Left forelimb (tissue), 1 donor: Measurements from ENCODE around the gene CHIT1.
"Not testable (repeated sequence)": the region's sequence is repeated elsewhere in the genome, so short reads cannot be mapped to it uniquely, and the experiment has no call there.

ENCODE experiments used
- DNase-seq: peaks from one replicate; pipeline ENCODE4 v3.0.0-alpha.2; 2018; ENCODE audit warnings: low spot score

The CHIT1 gene

DNA sequence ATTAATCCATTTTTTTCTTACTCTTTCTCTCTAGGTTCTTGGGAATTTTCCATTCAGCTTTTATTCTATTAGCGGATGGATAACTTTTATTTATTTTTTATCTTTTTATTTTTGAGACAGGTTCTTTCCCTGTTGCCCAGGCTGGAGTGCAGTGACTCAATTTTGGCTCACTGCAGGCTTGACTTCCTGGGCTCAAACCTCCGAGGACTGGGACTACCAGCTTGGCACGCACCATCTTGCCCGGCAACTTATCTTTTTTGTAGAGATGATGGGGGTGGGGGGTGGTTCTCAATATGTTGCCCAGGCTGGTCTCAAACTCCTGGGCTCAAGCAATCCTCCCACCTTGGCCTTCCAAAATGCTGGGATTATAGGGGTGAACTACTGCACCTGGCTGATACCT, 36.1 kb upstream of the CHIT1 start:
- DNase-seq: no peak

DNA sequence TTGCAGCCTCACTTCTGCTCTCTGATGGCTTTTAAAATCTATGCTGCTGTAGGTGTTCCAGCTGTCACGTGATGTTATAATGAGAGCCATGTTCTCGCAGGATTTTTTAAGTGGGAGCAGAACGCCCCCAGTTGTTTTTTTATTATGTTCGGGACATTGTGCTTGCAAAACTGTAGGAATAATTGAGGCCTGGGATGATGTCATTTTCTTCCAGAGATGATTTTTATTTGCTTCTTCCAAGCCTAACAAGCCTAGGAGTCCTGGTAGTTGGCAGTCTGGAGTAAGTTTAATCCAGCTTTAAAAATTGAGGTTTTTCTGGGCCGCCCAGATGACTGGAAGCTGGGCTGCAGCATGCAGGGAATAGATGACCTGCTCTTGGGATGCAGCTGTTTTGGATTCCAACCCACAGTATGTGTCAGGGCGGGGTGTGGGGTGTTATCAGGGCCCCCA, 34.6 kb upstream of the CHIT1 start:
- DNase-seq: no peak

DNA sequence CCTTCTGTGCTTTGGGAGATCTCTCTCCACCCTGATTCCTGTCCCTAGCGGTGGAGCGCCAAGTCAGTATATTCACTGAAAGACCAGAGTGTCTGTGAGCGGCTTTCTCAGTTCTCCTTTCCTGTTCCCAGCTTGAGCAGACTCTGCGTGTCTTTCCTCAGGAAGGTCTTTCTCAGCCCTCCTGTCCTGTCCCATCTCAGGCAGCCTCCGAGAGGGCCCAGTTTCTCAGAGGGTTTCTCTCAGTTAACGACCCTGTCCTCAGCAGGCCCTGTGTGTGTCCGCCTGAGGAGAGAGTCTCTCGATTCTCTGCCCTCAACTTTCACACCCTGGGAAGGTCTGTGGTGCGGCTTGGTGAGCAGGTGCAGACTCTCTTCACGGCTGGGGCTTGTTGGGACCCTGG, 34.0 kb upstream of the CHIT1 start:
- no peak for DNase-seq

DNA sequence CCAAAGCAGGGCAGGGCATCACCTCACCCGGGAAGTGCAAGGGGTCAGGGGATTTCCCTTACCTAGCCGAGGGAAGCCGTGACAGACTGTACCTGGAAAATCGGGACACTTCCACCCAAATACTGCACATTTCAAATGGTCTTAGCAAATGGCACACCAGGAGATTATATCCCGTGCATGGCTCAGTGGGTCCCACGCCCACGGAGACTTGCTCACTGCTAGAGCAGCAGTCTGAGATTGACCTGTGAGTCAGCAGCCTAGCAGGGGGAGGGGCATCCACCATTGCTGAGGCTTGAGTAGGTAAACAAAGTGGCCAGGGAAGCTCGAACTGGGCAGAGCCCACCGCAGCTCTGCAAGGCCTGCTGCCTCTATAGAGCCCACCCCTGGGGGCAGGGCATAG, 27.2 kb upstream of the CHIT1 start:
- not testable (repeated sequence) for DNase-seq

DNA sequence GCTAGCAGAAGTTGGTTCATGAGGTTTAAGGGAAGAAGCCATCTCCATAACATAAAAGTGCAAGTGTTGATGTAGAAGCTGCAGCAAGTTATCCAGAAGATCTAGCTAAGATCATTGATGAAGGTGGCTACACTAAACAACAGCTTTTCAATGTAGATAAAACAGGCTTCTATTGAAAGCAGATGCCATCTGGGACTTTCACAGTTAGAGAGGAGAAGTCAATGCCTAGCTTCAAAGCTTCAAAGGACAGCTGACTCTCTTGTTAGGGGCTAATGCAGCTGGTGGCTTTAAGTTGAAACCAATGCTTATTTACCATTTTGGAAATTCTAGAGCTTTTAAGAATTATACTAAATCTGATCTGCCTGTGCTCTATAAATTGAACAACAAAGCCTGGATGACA, 25.3 kb upstream of the CHIT1 start:
- DNase-seq: not testable (repeated sequence)

DNA sequence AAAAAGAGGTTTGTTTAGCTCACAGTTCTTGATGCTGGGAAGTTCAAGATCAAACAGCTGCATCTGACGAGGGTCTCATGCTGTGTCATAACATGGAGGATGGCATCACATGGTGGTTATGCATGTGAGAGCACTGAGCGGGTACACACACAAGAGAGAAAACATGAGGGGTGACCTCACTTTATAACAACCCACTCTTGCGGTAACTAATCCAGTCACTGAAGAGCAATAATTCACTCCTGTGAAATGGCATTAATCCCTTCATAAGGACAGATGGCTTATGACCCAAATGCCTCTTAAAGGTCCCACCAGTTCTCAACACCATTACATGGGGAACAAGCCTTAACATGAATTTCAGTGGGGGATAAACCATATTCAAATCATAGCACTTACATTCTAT, 23.2 kb upstream of the CHIT1 start:
- no peak for DNase-seq

DNA sequence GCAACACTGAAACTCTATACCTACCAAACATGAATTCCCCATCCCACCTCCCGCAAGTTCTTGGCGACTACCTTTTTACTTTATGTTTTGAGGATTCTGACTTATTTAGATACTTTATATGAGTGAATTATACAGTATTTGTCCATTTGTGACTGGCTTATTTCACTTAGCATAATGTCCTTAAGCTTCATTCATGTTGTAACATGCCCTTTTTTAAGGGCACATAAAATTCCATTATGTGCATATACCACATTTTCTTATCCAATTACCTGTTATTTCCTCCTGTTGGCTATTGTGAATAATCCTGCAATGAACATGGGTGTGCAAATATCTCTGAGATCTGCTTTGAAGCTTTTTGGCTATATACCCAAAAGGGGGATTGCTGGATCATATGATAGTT, 22.0 kb upstream of the CHIT1 start:
- DNase-seq: no peak

DNA sequence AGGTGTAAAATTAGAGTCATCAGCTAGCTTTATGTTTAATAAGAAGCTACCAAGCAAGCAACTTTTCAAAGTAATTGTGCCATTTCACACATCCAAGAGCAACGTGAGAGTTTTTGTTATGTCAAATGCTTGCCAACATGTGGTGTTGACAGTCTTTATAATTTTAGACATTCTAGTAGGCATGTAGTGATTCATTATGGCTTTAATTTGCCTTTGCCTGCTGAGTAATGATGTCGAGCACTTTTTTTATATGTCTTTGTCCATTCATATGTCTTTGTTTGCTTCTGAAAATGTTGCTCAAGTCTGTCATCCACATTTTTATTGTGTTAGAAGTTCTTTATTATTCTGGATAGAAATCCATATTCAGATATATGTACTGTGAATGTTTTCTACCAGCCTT, 21.4 kb upstream of the CHIT1 start:
- no peak for DNase-seq

DNA sequence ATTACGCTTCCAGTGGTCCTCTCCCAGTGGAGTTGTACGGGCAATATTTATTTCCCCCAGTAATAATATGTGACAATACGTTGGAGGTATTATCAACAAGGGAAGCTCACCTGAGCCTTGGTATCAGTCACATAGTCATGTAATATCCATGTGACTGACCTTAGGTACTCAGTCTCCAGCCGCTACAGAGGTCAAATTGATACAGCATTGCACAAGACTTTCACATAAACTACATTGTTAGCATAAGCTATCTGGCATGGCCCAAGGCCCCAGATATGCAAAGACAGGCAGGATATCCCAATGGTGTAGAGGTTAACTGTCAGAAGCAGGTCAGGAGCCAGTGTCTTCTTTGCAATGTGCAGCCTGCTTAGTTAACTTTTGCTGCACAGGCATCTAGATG, 15.3 kb upstream of the CHIT1 start:
- DNase-seq: no peak

DNA sequence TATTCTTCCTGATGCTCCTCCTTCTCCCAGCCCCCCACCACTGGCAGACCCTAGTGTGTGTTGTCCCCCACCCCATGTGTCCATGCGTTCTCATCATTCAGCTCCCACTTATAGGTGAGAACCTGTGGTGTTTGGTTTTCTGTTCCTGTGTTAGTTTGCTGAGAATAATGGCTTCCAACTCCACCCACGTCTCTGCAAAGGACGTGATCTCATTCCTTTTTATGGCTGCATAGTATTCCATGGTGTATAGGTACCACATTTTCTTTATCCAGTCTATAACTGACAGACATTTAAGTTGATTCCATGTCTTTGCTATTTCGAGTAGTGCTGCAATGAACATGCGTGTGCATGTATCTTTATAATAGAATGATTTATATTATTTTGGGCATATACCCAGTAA, 12.2 kb upstream of the CHIT1 start:
- not testable (repeated sequence) for DNase-seq

DNA sequence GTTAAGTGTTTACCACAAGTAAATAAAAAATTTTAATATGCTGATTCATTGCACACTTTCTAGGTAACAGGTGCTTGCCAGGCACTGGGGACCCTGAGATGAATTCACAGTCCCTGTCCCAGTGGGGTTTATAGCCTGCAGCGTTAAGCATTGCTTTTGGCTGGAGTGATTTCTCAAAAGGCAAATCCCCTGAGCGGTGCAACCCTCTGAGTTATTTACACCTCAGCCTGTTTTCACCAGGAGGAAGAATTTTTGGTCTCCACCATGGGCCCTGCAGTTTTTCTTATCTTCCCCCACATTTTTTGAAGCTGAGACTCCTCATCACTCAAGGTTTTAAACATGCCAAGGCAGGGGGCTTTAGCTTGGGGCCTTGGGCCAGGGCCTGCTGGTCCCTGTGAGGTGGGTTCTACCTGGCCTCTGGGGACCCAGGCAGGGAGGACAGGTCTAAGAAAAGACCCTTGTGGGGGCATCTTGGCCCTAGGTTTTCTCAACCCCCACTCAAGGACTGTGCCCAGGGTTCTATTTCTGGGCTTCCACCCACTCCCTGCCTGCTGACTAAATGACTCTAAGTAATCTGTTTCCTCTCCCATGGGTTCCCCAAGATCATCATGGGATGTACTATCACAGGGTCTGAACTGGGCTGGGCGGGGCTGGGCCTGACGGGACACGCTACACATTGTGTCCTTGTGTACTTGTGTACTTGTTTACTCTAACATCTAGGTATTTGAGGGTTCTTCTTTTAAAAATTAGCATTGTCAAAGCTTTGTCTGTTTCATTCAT, 10.2 kb upstream of the CHIT1 start:
- DNase-seq: no peak

DNA sequence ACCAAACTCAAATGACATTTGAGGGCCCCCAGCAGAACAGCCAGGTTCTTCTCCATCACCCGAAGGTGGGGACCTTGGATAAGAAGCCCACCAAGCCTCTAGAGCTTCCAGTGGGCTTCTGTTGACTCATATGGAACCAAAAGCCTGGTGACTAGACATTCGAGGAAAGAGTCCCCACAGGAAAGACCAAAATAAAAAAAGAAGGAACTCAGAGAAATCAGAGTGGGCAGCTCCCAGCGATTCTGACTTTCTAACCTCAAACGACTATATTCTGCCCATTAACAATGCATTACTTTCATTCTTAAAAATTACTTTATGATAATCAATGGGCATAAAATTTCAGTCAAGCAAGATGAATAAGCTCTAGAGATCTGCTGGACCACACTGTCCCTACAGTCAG, 9.6 kb upstream of the CHIT1 start:
- no peak for DNase-seq

DNA sequence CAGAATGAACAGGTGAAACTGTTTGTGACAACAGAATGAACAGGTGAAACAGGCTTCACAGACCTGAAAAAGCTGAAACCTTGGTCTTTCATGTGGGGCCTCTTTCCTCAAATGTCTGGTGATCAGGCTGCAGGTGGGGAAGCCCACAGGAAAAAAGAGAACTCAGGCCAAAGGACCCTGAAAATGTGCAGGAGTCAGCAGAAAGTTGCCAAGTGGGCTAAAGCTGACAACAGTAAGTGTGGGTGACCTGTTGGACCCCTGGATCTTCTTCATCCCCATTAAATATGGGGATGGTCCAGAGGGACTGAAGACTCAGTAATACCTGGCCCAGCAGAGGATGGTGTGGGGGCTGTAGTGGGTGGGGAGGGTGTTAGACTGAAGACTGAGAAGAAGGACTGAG, 9.1 kb upstream of the CHIT1 start:
- DNase-seq: no peak

DNA sequence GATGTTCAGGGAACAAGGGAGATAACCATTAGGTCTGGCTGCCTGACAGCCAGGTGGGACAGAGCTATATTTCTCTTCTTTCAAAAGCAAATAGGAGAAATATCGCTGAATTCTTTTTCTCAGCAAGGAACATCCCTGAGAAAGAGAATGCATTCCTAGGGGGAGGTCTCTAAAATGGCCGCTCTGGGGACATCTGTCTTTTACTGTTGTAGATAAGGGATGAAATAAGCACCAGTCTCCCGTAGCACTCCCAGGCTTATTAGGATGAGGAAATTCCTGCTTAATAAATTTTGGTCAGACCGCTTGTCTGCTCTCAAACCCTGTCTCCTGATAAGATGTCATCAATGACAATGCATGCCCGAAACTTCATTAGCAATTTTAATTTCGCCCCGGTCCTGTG, 5.4 kb upstream of the CHIT1 start:
- not testable (repeated sequence) for DNase-seq

DNA sequence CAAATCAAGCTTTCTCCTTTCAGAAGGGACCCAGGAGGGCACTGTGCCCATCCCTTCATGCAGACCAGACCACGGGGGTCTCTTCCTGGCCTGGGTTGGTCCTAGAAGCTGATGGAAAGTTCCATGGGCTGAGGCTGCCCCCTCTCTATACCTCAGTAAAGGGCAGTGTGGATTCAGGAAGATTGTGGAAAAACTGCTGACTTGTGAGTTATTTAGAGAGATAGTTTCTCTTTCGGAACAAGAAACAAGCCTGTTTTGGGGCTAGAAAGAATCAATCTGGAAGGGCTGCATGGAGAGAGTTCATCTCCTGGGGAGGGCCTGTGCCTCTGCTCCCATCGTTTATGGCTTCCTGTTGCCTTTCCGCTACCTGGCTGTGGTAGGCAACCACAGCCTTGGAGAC, 803 bp downstream of the CHIT1 start:
- DNase-seq: no peak

DNA sequence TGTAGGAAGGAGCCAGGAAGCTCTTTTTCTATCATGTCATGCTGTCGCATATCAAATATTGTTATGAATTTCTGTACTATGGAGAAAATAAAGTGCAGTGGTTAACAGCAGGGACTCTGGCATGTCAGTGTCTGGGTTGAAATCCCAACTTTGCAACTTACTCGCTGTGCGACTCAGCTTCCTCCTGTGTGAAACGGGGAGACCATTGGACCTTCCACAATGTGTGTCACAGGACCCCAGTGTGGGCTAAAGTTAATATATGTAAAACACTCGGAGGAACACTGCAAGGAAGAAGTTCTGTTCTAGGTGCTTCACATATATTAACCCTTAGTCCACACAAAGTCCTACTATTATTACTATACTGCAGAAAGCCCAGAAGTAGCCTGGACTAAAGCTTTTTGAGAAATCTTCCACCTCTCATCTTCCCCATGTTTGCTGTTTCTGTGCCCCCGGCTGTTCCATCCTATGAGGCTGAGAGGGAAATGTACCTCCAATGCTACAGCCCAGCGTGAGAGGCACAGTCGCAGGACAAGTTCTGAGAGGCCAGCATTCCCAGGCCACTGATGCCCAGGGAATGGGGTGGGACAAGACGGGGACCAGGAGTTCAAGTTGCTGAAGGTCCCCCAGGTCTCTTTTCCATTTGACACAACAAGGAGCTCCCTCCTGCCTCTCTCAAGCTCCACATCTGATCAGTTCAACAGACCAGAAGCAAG, 1.9 kb downstream of the CHIT1 start:
- DNase-seq: no peak

DNA sequence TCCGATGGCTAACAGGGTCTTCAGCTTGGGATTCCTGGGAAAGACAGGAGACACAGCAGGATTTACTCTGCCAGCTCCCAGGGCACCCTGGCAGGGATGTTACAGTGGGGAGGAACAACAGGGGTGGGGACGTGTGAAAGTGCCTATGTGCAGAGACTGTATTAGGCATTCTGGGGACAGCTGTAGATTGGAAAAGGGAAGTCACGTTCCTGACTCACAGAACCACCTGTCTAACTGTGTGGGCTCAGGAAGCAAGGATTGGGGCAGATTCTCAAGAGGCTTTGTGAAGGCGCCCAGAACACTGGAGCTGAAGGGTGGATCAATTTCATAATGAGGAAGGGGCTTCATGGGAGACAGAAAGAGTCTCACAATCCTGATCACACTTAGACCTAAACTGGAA, 4.4 kb downstream of the CHIT1 start:
- DNase-seq: no peak

DNA sequence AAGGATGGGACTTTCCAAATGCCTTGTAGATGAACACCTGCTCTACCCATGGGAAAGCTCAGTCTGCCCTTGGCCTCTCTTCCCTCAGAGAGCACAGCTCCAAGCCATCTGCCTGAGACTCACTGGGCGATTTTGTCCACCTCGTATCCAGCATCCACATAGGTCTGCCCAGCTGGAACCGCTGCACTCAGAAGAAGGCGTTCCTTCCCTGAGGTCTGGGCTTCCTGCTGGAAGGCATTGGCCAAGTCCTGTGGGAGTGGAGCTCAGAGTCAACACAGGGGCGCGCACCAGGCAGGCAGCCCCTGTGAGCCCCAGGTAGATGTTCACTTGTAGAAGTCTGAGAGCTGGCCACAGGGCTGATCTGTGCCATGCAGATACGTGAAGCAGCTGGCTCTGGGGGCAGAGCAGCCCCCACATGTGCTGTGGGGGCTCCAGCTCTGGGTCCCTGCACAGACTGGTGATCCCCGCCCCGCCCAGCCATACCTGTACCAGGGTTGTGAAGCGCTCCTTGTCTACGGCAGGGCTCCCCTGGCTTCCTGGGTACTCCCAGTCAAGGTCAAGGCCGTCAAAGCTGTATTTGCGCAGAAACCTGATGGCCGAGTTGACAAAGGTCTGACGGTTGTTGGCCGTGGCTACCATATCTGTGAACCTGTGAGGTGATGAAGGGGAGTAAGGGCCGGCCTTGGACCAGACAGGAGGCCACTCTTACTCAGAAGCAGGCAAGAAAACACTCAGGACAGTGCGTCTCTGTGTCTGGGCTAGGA, 6.3 kb downstream of the CHIT1 start:
- no peak for DNase-seq

DNA sequence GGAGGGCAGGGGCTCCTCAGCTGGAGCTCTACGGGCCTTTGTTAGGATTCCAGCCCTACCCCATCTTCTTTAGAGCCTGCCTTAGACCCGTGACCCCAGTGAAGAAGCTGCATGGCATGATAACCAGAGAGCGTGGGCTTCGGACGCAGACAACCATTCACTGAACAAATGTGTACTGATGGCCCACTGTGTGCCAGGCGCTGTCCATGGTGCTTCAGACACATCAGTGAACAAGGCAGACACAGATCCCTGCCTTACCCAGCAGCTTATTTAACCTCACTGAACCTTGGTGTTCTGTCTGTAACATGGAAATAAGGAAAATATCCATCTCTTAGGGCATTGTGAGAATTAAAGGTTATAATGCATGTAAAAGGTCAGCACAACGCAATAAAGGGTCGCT, 9.5 kb downstream of the CHIT1 start:
- DNase-seq: no peak

DNA sequence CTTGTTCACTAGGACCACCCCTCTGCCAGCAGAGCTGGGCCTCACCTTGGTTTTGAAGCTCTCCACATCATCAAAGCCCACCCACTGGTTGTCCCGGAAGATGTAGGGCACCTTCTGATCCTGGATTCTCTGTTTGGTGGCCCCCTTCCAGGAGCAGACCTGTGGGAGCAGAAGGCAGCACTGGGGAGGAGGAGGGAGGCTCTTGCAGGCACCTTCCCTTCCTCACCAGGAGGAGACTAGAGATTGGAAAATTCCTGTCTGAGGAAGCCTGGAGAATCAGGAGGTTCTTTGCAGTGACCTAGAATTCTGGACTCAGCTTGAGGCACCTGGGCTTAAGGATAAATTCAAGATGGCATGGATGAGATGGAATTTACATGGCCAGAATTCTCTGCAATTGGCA, 10.3 kb downstream of the CHIT1 start:
- no peak for DNase-seq

DNA sequence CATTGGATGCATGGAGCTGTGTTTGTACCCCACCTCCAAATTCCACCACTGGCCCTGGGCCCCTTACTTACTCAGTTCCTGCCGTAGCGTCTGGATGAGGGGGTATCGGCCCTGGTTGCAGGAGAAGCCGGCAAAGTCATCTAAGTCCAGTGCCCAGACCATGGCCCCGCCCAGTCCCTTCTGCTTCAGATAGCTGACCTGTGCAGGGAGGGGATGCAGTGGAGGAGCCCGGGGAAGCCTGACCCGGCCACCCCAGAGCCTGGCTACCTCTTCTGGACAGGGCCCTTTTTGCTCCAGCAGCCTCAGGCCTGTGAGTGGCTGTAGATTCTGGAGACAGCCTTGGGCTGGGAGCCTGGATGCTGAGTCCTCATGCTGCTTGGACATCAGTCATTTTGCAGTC, 11.8 kb downstream of the CHIT1 start:
- no peak for DNase-seq

DNA sequence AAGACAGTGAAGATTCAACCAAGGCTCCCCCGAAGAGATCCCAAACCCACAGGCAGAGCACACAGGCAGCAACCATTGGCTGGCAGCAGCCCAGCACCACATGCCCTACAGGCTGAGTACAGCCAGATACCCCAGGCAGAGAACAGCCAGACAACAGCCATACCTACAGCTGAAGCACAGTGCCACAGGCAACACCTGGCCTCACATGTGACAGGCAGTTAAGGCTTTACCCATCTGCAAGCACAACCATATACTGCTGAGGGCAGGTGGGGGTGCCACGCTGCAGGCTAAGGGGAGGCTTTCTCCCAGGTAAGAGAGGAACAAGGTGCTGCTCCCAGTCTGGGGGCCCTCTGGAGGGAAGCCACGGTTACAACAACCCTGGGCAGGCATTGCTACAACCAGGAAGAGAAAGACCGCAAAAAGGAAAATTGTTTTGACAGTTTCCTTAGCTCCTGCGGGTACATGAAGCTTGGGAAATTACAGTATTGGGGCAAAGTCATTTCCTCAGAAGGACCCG, 12.3 kb downstream of the CHIT1 start:
- DNase-seq: no peak
